Body of pancreas (tissue), 4 donors: ENCODE data around the gene USP48. TPM values are rescaled to one million over a fixed set of nuclear protein-coding genes. Genes with fewer than 3 reads are reported as not detected.
"Not testable (repeated sequence)": the region's sequence is repeated elsewhere in the genome, so short reads cannot be mapped to it uniquely, and the experiment has no call there.

Source experiments
- ATAC-seq: fragments of 150-250 bp; one replicate; pipeline ENCODE4 v1.9.1; 2016
- DNase-seq, 4 donors: peaks; one replicate each; pipeline ENCODE4 v3.0.0-alpha.2; 2019
- H3K27ac ChIP-seq, 4 donors: fragments of 200-600 bp; sonication (generic); 1 replicate in 3 of 4; 2 replicates in 1 of 4; pipeline versions ENCODE4 v1.5.1 to v1.6.1; 2016 to 2019; ENCODE audit warnings: mild to moderate bottlenecking in 1 of 4, mixed read lengths in 1 of 4, moderate library complexity in 1 of 4
- H3K27me3 ChIP-seq, 2 donors: fragments of 200-600 bp; sonication (generic); one replicate each; pipeline ENCODE4 v1.6.0; 2016; ENCODE audit warnings: mild to moderate bottlenecking in 1 of 2
- H3K36me3 ChIP-seq, 2 donors: fragments of 200-600 bp; sonication (generic); replicated peaks in 1 of 2; 2 replicates each; pipeline ENCODE4 v1.5.1; 2016; ENCODE audit warnings: low read depth in 2 of 2; ENCODE audit not compliant: insufficient read depth in 1 of 2
- H3K4me1 ChIP-seq: fragments of 200-600 bp; sonication (generic); one replicate; pipeline ENCODE4 v1.6.0; 2016
- H3K4me3 ChIP-seq, 2 donors: fragments of 200-600 bp; sonication (generic); 1 replicate in 1 of 2; 2 replicates in 1 of 2; pipeline ENCODE4 v1.5.1; 2016 to 2019
- H3K9me3 ChIP-seq, 3 donors: fragments of 200-600 bp; sonication (generic); 1 replicate in 2 of 3; 2 replicates in 1 of 3; pipeline ENCODE4 v1.5.1; 2016
- CTCF ChIP-seq, 7 experiments: fragments of 450-650 bp in 4 of 7; fragments of 200-600 bp in 3 of 7; sonication (generic) in 3 of 7; IDR thresholded peaks; one replicate each; pipeline ENCODE4 v1.5.1; 2016 to 2019; ENCODE audit warnings: antibody characterized with exemption in 7 of 7
- POLR2A ChIP-seq, 3 donors: fragments of 450-650 bp; IDR thresholded peaks; one replicate each; pipeline ENCODE4 v1.6.1; 2016; ENCODE audit warnings: antibody characterized with exemption in 3 of 3, mild to moderate bottlenecking in 2 of 3
- WGBS, 2 donors: methylation state at CpG; one replicate each; pipeline ENCODE4 v1.1.5; 2017; 5-methylcytosine and 5-hydroxymethylcytosine counted together
- intact Hi-C: fragments of 100-400 bp; cut with DNase I; formaldehyde crosslinking; loops from one replicate; pipeline ENCODE4 v1.15.1; 2023
- total RNA-seq, 2 donors: library from RNA; depleted of rRNA; stranded (reverse); fragments of >200 nt; gene quantifications; one replicate each; pipeline ENCODE4 v1.1.0, GENCODE V29; 2016

Gene USP48
- total RNA-seq, 2 donors from 2014 or later = 25.4 to 72.9 TPM

DNA sequence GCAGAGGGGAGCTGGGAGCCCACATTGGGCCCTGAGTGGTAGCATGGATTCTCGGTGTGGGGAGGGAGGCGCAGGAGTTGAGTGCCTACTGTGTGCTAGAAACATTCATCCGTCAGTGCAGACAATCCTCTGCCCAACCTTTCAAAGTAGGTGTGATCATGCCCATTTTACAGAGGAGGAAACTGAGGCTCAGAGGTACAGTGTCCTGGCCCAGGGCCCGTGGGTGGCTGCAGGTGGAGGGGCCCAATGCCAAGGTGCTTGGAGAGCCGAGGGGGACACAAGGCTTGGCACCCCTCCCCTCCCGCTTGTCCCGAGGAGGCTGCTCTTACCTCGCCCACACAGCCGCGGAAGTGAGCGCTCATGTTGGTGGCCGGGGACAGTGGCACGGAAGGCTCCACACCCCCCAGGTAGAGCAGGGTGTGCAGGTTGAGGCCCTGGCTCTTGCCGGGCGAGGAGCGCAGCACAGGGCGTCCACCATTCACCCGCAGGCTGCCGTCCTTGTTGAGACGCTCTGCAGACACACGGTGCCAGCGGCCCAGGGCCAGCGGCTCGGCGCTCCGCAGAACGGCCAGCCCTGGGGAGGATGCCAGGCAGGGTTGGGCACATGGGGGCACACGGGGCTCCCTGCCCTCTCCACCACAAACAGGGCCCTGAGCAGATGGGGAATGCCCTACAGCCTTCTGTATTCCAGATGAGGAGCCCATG is 45.7 kb upstream of the USP48 start:
- intact Hi-C loops = no loop called here
- no peaks in the 10 kb centered on the region for H3K4me1 ChIP-seq
- no peaks in the 10 kb centered on the region for H3K9me3 ChIP-seq
- ATAC-seq (no peak), DNase-seq (no peak)
- TF ChIP-seq CTCF (IDR thresholded peaks at IDR 0.05) = no peak
- TF ChIP-seq POLR2A (IDR thresholded peaks at IDR 0.05) = no peak
- 86 to 95% methylated on average over 7 to 25 of the region's 28 CpGs for WGBS, 2 donors
- no peak overlapping the region for H3K4me3 ChIP-seq
- H3K27ac ChIP-seq = no peak overlapping the region
- H3K27me3 ChIP-seq = no peaks in the 10 kb centered on the region
- H3K36me3 ChIP-seq = peaks cover 0 to 6% of the 10 kb centered on the region in 2 donors

DNA sequence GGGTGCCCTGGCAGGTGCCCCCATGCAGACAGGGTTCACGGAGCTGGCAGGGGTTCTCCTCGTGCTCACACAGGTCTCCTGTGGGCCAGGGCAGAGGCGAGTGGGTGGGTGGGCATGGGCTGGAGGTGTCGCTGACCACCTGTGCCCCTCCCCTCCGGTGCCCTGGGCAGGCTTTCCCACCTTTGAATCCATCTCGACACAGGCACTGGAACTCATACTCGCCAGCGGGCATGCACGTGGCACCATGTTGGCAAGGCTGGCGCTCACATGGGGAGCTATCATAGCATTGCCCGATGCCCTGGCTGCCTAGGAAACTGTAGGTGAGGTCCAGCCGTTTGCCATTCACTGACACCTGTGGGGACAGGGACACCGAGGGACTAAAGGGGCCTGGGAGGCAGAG is 45.1 kb upstream of the USP48 start:
- DNase-seq (no peak), ATAC-seq (no peak)
- TF ChIP-seq POLR2A (IDR thresholded peaks at IDR 0.05) = no peak
- no peak for TF ChIP-seq CTCF (IDR thresholded peaks at IDR 0.05)
- peaks cover 0 to 5% of the 10 kb centered on the region in 2 donors for H3K36me3 ChIP-seq
- no peaks in the 10 kb centered on the region for H3K4me1 ChIP-seq
- H3K9me3 ChIP-seq = no peaks in the 10 kb centered on the region
- H3K27ac ChIP-seq = no peak overlapping the region
- intact Hi-C loops = no loop called here
- WGBS, 2 donors = 91% methylated on average over 13 of the region's 13 CpGs; no CpG with 5 or more reads in 1 of the 2 donors
- H3K27me3 ChIP-seq = no peaks in the 10 kb centered on the region
- H3K4me3 ChIP-seq = no peak overlapping the region

DNA sequence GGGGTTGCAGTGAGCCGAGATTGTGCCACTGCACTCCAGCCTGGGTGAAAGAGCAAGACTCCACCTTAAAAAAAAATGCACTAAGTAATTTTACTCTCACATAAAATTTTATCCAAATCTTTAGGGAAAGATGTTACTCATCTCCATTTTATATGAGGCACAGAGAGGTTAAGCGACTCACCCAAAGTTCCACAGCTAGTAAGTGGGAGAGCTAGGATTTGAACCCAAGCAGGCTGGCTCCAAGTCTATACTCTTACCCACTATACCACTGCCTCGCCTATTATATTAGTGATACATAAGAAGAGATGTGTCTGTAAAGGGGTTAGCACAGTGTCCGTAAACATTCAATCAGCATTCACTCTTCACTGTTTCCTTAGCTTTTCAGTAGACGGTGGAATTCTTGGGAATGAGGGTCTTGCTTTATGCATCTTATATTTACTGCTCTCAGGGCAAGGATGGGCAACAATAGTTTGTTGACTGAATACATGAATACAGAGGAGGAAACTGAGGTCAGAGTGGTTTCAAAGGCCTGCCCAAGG is 44.3 kb upstream of the USP48 start:
- 90 to 97% methylated on average over 5 of the region's 5 CpGs for WGBS, 2 donors
- no peak overlapping the region for H3K4me3 ChIP-seq
- no peaks in the 10 kb centered on the region for H3K4me1 ChIP-seq
- H3K36me3 ChIP-seq = peaks cover 0 to 5% of the 10 kb centered on the region in 2 donors
- H3K27me3 ChIP-seq = no peaks in the 10 kb centered on the region
- H3K27ac ChIP-seq = no peak overlapping the region
- intact Hi-C loops = no loop called here
- ATAC-seq (no peak), DNase-seq (no peak)
- H3K9me3 ChIP-seq = no peaks in the 10 kb centered on the region
- TF ChIP-seq POLR2A (IDR thresholded peaks at IDR 0.05) (no peak), CTCF (IDR thresholded peaks at IDR 0.05) (no peak)

- H3K9me3 ChIP-seq, ATAC-seq, H3K4me1 ChIP-seq, intact Hi-C loops, DNase-seq, H3K4me3 ChIP-seq, H3K27me3 ChIP-seq, H3K36me3 ChIP-seq, H3K27ac ChIP-seq: not testable (repeated sequence)
- WGBS, 2 donors = 95 to 97% methylated on average over 10 of the region's 10 CpGs
Measured at GRCh38 chr1:21826694-21827093, 43.7 kb upstream of the USP48 start.

DNA sequence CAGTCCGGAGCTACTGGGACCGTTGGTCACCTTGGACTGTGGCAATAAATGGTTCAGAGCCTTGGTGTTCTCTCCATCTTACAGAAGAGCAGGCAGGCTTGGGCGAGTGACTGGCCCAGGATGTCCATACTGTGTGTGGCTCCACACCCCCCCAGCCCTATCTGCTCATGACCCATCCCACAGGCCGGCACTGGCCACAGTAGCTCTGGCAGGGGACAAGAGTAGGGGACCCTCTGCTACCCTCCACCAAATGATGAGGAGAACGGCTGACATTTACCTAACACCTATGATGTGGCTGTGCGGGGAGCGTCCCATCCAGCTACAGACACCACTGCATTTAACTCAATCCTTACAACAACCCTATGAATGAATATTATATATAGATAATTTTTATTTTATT is 42.4 kb upstream of the USP48 start:
- 93 to 98% methylated on average over 5 to 7 of the region's 7 CpGs for WGBS, 2 donors

More for the DNA sequence above, 42.4 kb upstream of the USP48 start:
- TF ChIP-seq POLR2A (IDR thresholded peaks at IDR 0.05) = no peak
- no peak for TF ChIP-seq CTCF (IDR thresholded peaks at IDR 0.05)
- H3K4me3 ChIP-seq = no peak overlapping the region
- no peaks in the 10 kb centered on the region for H3K9me3 ChIP-seq
- DNase-seq (no peak), ATAC-seq (no peak)
- H3K4me1 ChIP-seq = no peaks in the 10 kb centered on the region
- no peaks in the 10 kb centered on the region for H3K27me3 ChIP-seq
- no peak overlapping the region for H3K27ac ChIP-seq
- intact Hi-C loops = no loop called here
- H3K36me3 ChIP-seq = peaks cover 0 to 5% of the 10 kb centered on the region in 2 donors
